VCaP (cell line): ENCODE measurements around the gene TM4SF20.
A peak's percentile ranks its signal among the peaks of the same experiment; 100 is the strongest.

Experiments used
- H3K27ac ChIP-seq: fragments of 450-650 bp; 2 replicates; pipeline ENCODE4 v1.5.1; 2017
- TF ChIP-seq, protein P1 (sequence below): fragments of 450-650 bp; conservative IDR thresholded peaks from 2 replicates; pipeline ENCODE4 v1.5.1; 2017; ENCODE audit warnings: mild to moderate bottlenecking, moderate library complexity

Gene TM4SF20

DNA sequence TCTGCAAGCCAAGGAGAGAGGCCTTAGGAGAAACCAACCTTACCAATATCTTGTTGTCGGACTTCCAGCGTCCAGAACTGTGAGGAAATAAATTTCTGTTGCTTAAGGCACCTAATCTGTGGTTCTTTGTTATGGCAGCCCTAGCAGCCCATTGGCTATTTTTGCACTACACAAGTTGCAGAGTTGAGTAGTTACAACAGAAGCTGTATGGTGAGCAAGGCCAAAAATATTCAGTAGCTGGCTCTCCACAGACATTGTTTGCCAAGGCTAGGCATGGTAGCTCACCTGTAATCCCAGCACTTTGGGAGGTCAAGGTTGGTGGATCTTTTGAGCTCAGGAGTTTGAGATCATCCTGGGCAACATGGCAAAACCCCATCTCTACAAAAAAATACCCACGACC, 35.7 kb upstream of the TM4SF20 start:
- no peak overlapping the region for H3K27ac ChIP-seq
- TF ChIP-seq, protein P1, sequence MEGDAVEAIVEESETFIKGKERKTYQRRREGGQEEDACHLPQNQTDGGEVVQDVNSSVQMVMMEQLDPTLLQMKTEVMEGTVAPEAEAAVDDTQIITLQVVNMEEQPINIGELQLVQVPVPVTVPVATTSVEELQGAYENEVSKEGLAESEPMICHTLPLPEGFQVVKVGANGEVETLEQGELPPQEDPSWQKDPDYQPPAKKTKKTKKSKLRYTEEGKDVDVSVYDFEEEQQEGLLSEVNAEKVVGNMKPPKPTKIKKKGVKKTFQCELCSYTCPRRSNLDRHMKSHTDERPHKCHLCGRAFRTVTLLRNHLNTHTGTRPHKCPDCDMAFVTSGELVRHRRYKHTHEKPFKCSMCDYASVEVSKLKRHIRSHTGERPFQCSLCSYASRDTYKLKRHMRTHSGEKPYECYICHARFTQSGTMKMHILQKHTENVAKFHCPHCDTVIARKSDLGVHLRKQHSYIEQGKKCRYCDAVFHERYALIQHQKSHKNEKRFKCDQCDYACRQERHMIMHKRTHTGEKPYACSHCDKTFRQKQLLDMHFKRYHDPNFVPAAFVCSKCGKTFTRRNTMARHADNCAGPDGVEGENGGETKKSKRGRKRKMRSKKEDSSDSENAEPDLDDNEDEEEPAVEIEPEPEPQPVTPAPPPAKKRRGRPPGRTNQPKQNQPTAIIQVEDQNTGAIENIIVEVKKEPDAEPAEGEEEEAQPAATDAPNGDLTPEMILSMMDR: no peak

DNA sequence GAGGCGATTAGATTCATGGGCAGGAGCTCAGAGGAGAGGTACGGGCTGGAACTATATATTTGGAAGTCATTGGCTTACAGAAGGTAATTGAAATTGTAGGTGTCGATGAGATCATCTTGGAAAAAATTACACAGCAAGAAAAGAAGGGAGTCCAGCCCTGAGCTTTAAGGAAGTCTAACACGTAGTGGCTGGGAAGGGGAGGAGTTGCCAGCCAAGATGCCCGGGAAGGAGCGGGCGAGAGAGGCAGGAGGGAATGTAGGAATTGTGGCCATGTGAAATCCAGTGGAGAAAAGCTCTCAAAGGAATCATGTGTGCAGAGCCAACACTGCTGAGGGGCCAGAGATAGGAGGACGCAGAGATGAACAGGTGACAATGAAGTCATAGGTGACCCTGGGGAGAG, 34.3 kb upstream of the TM4SF20 start:
- TF ChIP-seq, protein P1: no peak
- no peak overlapping the region for H3K27ac ChIP-seq

DNA sequence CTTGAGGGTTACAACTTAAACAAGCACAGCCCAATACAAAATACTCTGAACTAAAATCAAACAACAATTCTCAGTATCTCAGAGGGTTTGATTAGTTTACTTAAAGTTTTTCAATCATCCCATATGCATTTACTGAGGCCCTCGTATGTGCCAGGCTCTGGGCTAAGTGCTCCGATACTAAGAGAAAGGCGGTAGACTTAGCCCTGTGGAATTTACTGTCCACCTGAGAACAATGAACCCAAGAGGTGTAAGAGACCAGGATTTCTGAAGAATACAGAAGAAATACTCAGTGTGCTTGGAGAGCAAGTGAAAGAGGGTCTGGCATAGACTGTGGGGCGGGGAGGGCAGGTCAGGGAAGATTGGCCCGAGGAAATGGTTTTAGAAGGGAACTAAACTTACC, 33.8 kb upstream of the TM4SF20 start:
- TF ChIP-seq, protein P1: no peak
- no peak overlapping the region for H3K27ac ChIP-seq

DNA sequence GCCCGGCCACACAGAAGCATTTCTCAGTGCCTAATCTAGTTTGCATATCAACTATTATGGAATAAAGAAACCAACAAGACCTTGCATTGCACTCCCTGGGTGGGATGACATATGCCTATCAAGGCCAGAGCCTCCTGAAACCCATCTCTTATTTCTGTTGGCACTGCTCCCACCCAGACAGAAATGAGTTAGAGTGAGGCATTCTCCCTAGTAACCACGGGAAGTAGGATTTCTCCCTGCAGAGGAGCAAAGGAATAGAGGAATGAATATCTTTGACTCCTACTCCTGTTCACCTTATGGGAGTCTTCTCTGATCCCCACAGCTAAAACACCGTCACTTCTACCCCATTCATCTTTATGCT, 32.9 kb upstream of the TM4SF20 start:
- H3K27ac ChIP-seq: no peak overlapping the region
- TF ChIP-seq, protein P1: no peak

DNA sequence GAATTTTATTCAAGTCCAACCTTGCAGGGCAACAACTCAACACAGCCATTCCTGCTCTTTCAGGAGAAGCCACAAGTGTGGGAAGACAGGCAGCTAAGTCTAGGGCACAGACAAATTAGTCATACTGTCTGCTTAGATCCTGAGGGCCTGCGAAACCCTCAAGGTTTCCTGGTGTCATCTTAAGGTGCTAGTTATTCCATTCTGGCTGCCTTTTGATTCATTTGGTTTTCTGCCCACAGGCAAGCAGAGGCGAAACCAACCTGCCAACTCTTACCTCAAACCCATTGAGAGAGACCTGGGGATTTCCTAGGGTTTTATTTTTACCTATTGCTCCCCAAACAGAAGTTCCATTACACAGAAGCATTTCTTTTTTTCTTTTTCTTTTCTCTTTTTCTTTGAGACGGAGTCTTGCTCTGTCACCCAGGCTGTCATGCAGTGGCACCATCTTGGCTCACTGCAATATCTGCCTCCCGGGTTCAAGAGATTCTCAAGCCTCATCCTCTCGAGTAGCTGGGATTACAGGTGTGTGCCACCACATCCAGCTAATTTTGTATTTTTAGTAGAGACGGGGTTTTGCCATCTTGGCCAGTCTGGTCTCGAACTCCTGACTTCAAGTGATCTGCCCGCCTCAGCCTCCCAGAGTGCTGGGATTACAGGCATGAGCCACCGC, 32.3 kb upstream of the TM4SF20 start:
- TF ChIP-seq, protein P1: no peak
- H3K27ac ChIP-seq: no peak overlapping the region

DNA sequence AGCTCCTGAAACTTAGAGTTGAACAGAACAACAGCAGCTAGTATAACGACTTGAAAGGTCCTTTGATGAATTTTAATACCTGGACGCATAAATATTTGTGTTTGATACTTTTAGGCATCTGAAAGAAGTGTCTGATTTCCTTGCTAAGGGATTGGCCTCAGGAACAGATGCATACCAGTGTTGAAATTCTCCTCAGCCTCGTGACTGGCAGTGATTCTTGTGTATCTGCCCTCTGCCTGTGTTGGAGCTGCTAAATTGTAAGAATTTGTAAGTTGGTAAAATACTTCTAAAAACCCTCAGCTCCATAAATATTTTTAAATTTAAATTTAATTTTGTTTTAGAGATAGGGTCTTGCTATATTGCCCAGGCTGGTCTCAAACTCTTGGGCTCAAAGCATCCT, 31.1 kb upstream of the TM4SF20 start:
- TF ChIP-seq, protein P1: no peak
- no peak overlapping the region for H3K27ac ChIP-seq

DNA sequence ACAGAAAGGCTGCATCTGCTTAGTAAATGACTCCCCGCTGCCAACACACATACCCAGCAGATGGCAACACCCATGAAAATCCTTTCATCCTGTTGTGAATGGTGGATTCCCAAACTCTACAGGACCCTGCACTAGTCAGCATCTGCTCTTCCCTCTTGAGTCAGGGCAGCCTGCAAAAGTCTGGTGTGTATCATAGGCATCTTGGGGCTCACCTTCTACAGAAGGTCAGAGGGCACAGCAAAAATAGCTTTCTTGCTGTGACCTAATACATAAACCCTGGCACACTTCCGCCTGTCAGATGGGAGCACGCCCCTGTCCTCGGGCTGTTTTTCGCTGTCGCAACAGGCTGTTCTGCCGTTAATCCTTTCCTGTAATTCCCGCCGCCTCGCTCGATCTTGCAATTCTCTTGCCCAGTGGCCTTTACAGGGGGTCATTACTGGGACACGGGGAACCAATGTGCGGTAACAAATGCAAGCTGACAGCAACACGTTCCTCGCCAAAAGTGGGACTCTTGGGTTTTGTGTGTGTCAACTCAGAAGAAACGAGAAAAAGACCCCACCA, 28.6 kb upstream of the TM4SF20 start:
- peak overlapping the region; percentile 78 for H3K27ac ChIP-seq
- TF ChIP-seq, protein P1: no peak
